ENCODE results near the gene SMARCC1.

DNA sequence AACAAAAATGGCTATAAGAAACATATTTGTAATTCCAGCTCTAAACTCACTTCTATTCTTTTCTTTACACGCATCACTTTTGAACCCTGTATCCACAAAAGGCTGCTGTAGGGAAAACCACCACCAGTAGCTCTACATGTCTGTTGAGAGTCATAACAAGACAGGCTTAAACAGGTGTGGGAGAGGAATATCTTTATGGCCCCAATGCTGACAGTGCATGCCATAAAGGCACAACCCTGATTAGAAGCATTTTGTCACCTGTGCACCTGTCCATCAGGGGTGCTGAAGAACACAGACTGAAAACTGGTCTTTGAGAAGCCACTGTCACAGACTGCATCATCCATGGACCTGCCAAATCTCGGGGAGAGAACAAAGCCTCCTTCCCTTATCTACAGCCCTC, 191.5 kb downstream of the SMARCC1 start:
- no peak for TF ChIP-seq CTCF (IDR thresholded peaks at IDR 0.05; ENCODE audit: low read depth, low read length)
- TF ChIP-seq, protein P1, sequence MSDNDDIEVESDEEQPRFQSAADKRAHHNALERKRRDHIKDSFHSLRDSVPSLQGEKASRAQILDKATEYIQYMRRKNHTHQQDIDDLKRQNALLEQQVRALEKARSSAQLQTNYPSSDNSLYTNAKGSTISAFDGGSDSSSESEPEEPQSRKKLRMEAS (IDR thresholded peaks at IDR 0.05; ENCODE audit: low read depth, low read length), result no peak
- TF ChIP-seq POLR2A (IDR thresholded peaks at IDR 0.05; ENCODE audit: extremely low read depth, insufficient read length), result no peak
- TF ChIP-seq MYC (IDR thresholded peaks at IDR 0.05; ENCODE audit: low read depth, low read length), result no peak
